Prostate gland (tissue), 2 donors: ENCODE results near the gene JADE2.

Source experiments
- CTCF ChIP-seq, 4 experiments: fragments of 200-600 bp in 2 of 4; fragments of 450-650 bp in 2 of 4; sonication (generic) in 2 of 4; IDR thresholded peaks; 1 replicate in 3 of 4; 2 replicates in 1 of 4; pipeline ENCODE4 v1.5.1; 2016 to 2019; ENCODE audit warnings: antibody characterized with exemption in 4 of 4, mild to moderate bottlenecking in 2 of 4, moderate library complexity in 2 of 4
- POLR2A ChIP-seq: fragments of 450-650 bp; IDR thresholded peaks from one replicate; pipeline ENCODE4 v1.6.1; 2016; ENCODE audit warnings: antibody characterized with exemption, mild to moderate bottlenecking
- POLR2AphosphoS5 ChIP-seq: sonication (generic); formaldehyde crosslinking; IDR thresholded peaks from one replicate; pipeline ENCODE4 v1.6.1; 2017; ENCODE audit warnings: antibody characterized with exemption

GRCh38 chr5:134525683-134526482, 413 bp downstream of the JADE2 start:
- TF ChIP-seq CTCF (IDR thresholded peaks at IDR 0.05) (peak in 1 of 4 experiments; percentile 31), POLR2A (peak; percentile 14), POLR2AphosphoS5 (peak; percentile 25)
